IPS-15b (cell line): Measurements from ENCODE around the gene MALT1.

ENCODE experiments used
- H3K27me3 ChIP-seq: one replicate; pipeline ENCODE4 v1.6.1; 2013; ENCODE audit warnings: low read length; ENCODE audit not compliant: control insufficient read depth, insufficient read depth
- H3K36me3 ChIP-seq: one replicate; pipeline ENCODE4 v1.6.1; 2013; ENCODE audit warnings: low read length; ENCODE audit not compliant: control insufficient read depth, insufficient read depth
- H3K4me1 ChIP-seq: one replicate; pipeline ENCODE4 v1.6.1; 2013; ENCODE audit warnings: mild to moderate bottlenecking, low read length; ENCODE audit not compliant: control insufficient read depth, insufficient read depth
- H3K4me3 ChIP-seq: one replicate; pipeline ENCODE4 v1.5.1; 2013; ENCODE audit warnings: low read depth, low read length
- H3K9ac ChIP-seq: one replicate; pipeline ENCODE4 v1.6.1; 2013; ENCODE audit warnings: low read depth, mild to moderate bottlenecking, low read length
- H3K9me3 ChIP-seq: one replicate; pipeline ENCODE4 v1.6.1; 2013; ENCODE audit warnings: mild to moderate bottlenecking, low read length; ENCODE audit not compliant: control insufficient read depth, insufficient read depth

The MALT1 gene, protein sequence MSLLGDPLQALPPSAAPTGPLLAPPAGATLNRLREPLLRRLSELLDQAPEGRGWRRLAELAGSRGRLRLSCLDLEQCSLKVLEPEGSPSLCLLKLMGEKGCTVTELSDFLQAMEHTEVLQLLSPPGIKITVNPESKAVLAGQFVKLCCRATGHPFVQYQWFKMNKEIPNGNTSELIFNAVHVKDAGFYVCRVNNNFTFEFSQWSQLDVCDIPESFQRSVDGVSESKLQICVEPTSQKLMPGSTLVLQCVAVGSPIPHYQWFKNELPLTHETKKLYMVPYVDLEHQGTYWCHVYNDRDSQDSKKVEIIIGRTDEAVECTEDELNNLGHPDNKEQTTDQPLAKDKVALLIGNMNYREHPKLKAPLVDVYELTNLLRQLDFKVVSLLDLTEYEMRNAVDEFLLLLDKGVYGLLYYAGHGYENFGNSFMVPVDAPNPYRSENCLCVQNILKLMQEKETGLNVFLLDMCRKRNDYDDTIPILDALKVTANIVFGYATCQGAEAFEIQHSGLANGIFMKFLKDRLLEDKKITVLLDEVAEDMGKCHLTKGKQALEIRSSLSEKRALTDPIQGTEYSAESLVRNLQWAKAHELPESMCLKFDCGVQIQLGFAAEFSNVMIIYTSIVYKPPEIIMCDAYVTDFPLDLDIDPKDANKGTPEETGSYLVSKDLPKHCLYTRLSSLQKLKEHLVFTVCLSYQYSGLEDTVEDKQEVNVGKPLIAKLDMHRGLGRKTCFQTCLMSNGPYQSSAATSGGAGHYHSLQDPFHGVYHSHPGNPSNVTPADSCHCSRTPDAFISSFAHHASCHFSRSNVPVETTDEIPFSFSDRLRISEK

DNA sequence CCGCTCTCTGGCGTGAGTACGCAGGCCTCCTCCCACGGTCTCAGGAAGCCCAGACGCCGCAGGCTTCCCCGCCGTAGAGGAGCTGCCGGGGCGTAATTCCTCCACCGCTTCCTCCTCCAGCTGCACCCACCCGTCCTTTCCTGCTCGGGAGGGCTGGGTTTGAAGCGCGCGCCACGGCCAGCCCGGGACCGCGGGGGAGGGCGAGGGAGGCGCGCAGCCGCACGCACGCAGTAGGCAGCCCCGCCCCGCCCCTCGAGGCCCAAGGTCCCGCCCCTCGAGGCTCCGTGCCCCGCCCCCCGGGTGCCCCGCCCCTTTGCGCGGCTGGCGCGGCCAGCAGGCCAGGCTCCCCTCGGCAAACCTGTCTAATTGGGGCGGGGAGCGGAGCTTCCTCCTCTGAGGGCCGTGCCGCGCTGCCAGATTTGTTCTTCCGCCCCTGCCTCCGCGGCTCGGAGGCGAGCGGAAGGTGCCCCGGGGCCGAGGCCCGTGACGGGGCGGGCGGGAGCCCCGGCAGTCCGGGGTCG is at the start of gene MALT1:
TSS of gene MALT1 (plus strand) at position 355 of the 521 bp plus-strand sequence. CDS start 179 bp downstream, outside the sequence.
- Histone ChIP-seq H3K9ac (peak within 1 kb of the TSS; percentile 80), H3K27me3 (no peaks in the 10 kb centered on the region), H3K4me1 (peaks cover 4% of the 10 kb centered on the region), H3K9me3 (no peaks in the 10 kb centered on the region), H3K36me3 (no peaks in the 10 kb centered on the region), H3K4me3 (peak within 1 kb of the TSS; percentile 86)

DNA sequence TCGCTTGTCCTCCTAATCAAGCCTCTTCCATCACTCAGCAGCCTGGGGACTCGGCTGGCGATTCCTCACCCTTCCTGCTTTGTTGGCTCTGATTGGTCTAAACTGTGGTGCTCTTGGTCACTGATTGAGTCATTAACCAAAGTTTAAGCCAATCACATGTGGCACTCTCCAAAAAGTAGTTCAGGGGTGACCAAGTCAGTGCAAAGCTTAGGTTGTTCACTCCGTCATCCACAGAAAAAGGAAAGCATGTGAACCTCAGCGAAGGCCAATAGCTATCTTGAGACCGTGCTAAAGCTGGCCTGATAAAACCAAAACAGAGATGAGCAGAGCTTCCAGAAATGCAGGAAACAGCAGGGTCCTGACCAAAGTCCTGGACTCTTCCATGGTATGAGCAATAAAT is 47.3 kb upstream of the MALT1 start:
- no peak overlapping the region for H3K4me3 ChIP-seq
- no peaks in the 10 kb centered on the region for H3K36me3 ChIP-seq
- no peaks in the 10 kb centered on the region for H3K9me3 ChIP-seq
- H3K27me3 ChIP-seq = no peaks in the 10 kb centered on the region
- peaks cover under 1% of the 10 kb centered on the region for H3K4me1 ChIP-seq
- no peak overlapping the region for H3K9ac ChIP-seq

DNA sequence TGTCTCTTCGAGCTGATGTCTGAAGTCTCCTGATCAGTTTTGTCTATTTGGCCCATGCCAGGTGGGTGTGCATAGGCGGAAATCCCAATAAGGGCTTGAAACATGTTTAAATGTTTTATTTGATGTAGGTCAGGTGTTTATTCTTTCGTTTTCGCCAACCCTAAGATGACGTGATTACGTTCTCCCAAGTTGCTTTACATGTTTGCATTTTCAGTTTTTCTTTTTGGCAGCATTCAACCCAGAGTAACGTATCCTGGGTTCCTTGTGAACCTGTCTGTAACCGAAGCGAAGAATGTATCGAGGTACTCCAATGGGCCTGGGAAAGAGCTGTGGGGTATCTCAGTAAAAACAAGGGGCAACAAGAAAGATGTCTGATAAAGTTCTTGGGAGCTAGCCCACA is 45.4 kb upstream of the MALT1 start:
- Histone ChIP-seq H3K9ac (no peak overlapping the region), H3K4me1 (peaks cover 4% of the 10 kb centered on the region), H3K4me3 (no peak overlapping the region), H3K36me3 (no peaks in the 10 kb centered on the region), H3K27me3 (no peaks in the 10 kb centered on the region), H3K9me3 (no peaks in the 10 kb centered on the region)

DNA sequence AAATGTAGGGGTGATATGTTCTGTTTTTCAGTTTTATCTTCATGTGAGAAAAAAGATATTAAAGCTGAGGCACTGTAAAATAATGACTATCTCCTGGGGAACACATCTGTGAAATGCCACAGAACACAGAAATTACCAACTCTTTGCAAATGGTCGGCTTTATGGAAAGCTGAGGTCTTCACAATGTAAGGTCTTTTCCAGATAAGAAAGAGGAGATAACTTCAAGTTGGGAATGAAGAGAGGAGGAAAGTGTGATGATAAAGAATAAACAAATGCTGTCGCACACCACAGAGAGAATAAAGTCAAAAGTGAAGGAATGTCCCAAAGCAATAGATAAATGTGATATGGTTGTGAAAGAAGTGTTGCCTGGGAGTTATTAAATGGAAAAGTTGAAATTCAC is 41.2 kb upstream of the MALT1 start:
- peaks cover 4% of the 10 kb centered on the region for H3K4me1 ChIP-seq
- H3K36me3 ChIP-seq = no peaks in the 10 kb centered on the region
- no peaks in the 10 kb centered on the region for H3K27me3 ChIP-seq
- H3K9me3 ChIP-seq = no peaks in the 10 kb centered on the region
- H3K4me3 ChIP-seq = no peak overlapping the region
- no peak overlapping the region for H3K9ac ChIP-seq

DNA sequence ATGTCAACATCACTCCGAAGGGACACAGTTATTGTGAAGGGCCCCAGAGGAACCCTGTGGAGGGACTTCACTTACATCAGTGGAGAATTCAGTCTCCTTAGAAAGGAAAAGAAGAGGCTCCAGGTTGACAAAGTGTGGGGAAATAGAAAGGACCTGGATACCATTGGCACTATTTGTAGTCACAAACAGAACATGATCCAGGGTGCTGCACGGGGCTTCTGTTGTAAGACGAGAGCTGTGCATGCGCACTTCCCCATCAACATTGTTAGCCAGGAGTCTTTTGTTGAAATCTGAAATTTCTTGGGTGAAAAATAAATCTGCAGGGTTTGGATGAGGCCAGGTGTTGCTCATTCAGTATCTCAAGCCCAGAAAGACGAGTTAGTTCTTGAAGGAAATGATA is 40.0 kb upstream of the MALT1 start:
- no peak overlapping the region for H3K4me3 ChIP-seq

DNA sequence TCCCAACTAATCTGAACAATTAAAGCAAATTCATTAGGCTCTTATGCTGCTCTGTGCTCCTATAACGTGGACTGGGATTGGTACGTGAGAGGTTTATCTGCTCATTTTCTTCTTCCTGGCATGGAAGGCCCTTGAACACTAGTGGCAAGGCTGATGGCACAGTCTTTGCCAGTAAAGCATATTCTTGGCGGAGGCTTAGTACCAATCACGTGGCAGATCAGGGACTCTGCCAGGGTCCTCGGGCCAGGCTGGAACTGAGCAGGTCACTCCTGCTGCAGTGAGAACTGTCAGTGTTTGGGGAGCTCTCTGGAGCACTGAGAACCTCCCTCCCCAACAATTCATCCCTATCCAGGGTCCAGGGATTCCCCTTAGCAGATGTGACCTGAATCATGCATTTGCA is 38.7 kb upstream of the MALT1 start:
- Histone ChIP-seq H3K36me3 (no peaks in the 10 kb centered on the region), H3K9me3 (no peaks in the 10 kb centered on the region), H3K4me3 (no peak overlapping the region), H3K4me1 (peaks cover 4% of the 10 kb centered on the region), H3K27me3 (peaks cover 3% of the 10 kb centered on the region), H3K9ac (no peak overlapping the region)

More for the DNA sequence above, 40.0 kb upstream of the MALT1 start:
- H3K9ac ChIP-seq = no peak overlapping the region
- H3K36me3 ChIP-seq = no peaks in the 10 kb centered on the region
- H3K9me3 ChIP-seq = no peaks in the 10 kb centered on the region
- peaks cover 4% of the 10 kb centered on the region for H3K4me1 ChIP-seq
- no peaks in the 10 kb centered on the region for H3K27me3 ChIP-seq

DNA sequence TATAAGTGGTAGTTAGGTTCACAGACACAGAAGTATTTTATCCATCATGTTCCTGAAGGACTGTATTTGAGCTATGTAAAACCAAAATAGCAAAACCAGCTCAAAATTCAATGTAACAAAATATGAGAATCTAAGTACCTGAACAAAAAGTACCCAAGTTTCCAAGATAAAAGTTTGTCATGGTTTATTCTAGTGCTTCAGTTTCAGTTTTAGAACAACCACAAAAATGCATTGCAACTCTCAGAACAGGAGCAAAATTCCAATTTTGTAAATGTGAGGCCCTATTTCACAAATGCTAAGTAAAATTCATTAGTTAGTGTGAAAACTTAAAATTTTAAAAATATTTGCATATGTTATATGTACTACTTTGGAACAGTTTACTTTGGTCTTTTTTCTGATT is 37.4 kb upstream of the MALT1 start:
- Histone ChIP-seq H3K36me3 (no peaks in the 10 kb centered on the region), H3K9me3 (no peaks in the 10 kb centered on the region), H3K4me3 (no peak overlapping the region), H3K27me3 (peaks cover 3% of the 10 kb centered on the region), H3K4me1 (peaks cover 7% of the 10 kb centered on the region), H3K9ac (no peak overlapping the region)

DNA sequence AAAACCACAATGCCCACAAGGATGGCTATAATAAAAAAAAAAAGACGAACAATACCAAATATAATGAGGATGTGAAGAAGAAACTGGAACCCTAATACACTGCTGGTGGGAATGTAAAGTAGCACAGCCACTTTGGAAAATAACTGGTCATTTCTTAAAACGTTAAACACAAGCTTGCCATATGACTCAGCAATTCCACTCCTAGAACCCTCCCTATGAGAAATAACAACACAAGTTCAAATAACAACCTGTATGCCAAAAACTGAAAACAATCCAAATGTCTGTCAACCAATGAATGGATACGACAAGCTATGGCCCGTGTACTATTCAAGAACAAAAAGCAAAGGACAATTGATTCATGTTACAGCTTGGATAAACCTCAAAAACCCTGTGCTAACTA is 35.4 kb upstream of the MALT1 start:
- H3K36me3 ChIP-seq = no peaks in the 10 kb centered on the region
- H3K9me3 ChIP-seq = no peaks in the 10 kb centered on the region
- H3K27me3 ChIP-seq = peaks cover 3% of the 10 kb centered on the region
- peaks cover 17% of the 10 kb centered on the region for H3K4me1 ChIP-seq
- no peak overlapping the region for H3K4me3 ChIP-seq
- no peak overlapping the region for H3K9ac ChIP-seq

DNA sequence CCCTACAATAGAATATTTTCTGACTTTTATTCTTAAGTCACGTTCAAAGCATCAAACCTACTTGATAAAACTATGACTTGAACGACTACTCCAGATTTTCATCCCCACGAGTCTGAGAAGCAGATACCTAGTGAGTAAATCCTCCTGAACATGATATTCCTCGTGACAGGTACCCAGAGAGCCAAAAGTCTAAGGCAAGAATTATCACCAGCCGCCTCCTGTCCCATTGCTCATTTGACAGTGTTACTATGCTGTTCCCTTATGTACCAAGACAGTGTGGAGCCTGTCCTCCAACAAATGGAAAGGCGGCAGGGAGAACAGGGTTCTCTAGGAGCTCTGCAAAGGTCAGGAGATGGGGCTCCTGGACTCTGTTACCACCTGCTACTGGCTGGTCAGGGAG is 34.1 kb upstream of the MALT1 start:
- Histone ChIP-seq H3K27me3 (peaks cover 3% of the 10 kb centered on the region), H3K4me1 (peaks cover 26% of the 10 kb centered on the region), H3K4me3 (no peak overlapping the region), H3K9me3 (no peaks in the 10 kb centered on the region), H3K9ac (no peak overlapping the region), H3K36me3 (no peaks in the 10 kb centered on the region)

DNA sequence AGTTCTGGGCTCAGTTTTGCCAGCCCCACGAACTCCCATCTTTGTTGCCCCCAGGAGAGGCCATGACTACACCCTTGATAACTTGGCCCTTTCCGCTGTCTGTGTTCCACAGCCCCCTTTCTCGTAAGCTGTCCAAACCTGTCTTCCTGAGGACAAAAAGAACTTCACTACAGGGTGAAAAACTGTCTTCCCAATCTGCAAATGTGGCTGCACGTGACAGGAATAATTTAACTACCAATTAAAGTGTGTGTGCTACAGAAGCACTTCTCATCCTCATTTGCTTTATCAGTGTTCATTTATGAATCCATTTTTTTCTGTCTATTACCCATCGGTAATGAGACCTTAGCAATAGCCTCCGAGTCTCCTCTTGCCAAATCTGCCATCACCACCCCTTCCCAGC is 33.3 kb upstream of the MALT1 start:
- no peaks in the 10 kb centered on the region for H3K9me3 ChIP-seq
- peaks cover 3% of the 10 kb centered on the region for H3K27me3 ChIP-seq
- peaks cover 26% of the 10 kb centered on the region for H3K4me1 ChIP-seq
- no peak overlapping the region for H3K4me3 ChIP-seq
- no peaks in the 10 kb centered on the region for H3K36me3 ChIP-seq
- no peak overlapping the region for H3K9ac ChIP-seq

DNA sequence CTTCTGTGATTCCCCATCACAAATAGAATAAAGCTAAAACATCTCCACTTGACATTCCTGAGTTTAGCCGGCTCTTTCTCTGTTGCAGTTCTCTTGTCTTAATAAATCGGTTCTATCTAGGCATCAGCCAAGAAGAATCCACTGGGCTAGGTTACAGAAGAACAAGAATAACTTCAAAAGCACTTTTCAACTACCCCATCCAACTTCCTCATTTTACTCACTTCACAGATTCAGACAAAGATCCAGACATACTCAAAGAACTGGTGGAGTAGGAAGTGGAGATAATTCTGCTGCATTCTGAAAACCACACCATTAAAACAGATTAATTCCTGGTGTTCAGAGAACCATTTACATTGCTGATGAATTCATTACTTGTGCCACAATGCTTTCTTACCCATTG is 32.8 kb upstream of the MALT1 start:
- H3K36me3 ChIP-seq = no peaks in the 10 kb centered on the region
- H3K4me3 ChIP-seq = no peak overlapping the region
- peaks cover 26% of the 10 kb centered on the region for H3K4me1 ChIP-seq
- no peak overlapping the region for H3K9ac ChIP-seq
- H3K27me3 ChIP-seq = peaks cover 3% of the 10 kb centered on the region
- H3K9me3 ChIP-seq = no peaks in the 10 kb centered on the region
